K562 (cell line): ENCODE data around the gene RASSF7. TPM values are rescaled to one million over a fixed set of nuclear protein-coding genes. Genes with fewer than 3 reads are reported as not detected.

Experiments used
- ARID2 ChIP-seq: fragments of 450-650 bp; IDR thresholded peaks from 2 replicates; pipeline ENCODE4 v1.6.1; 2017; ENCODE audit warnings: antibody characterized with exemption, mild to moderate bottlenecking
- GTF3C2 ChIP-seq: IDR thresholded peaks from 3 replicates; pipeline ENCODE4 v1.6.1; 2011; ENCODE audit warnings: borderline replicate concordance, mild to moderate bottlenecking, moderate library complexity; ENCODE audit not compliant: insufficient read length; ENCODE audit errors: extremely low read depth
- JUNB ChIP-seq: fragments of 450-650 bp; formaldehyde crosslinking; conservative IDR thresholded peaks from 2 replicates; pipeline ENCODE4 v1.4.0; 2020; ENCODE audit warnings: mild to moderate bottlenecking
- NR4A1 ChIP-seq, 2 experiments: fragments of 250-450 bp in 1 of 2; fragments of 450-650 bp in 1 of 2; sonication (Bioruptor Pico) in 1 of 2; IDR thresholded peaks; 2 replicates each; pipeline versions ENCODE4 v1.4.0 to v1.6.1; 2016 to 2020; ENCODE audit warnings: mild to moderate bottlenecking in 2 of 2, missing compliant biosample characterization in 1 of 2, missing genetic modification characterization in 1 of 2, moderate library complexity in 1 of 2
- SMAD3 ChIP-seq: fragments of 450-650 bp; formaldehyde crosslinking; conservative IDR thresholded peaks from 2 replicates; pipeline ENCODE4 v1.4.0; 2020; ENCODE audit warnings: mild to moderate bottlenecking
- SP2 ChIP-seq: IDR thresholded peaks from 2 replicates; pipeline ENCODE4 v1.6.1; 2011; ENCODE audit warnings: mild to moderate bottlenecking, low read depth, low read length, moderate library complexity; ENCODE audit not compliant: poor library complexity, severe bottlenecking; ENCODE audit errors: extremely low read depth
- TCF7 ChIP-seq: sonication (generic); IDR thresholded peaks from 2 replicates; pipeline ENCODE4 v1.6.1; 2016; ENCODE audit warnings: antibody characterized with exemption, borderline replicate concordance
- ZNF174 ChIP-seq: fragments of 250-450 bp; sonication (Bioruptor Pico); IDR thresholded peaks from 2 replicates; pipeline ENCODE4 v1.4.0; 2020; ENCODE audit warnings: mild to moderate bottlenecking
- polyA plus RNA-seq, 8 experiments: library from polyadenylated mRNA; depleted of rRNA in 4 of 8; stranded (reverse) in 5 of 8; unstranded in 3 of 8; fragments of >200 nt; fragmentation: Nextera tagmentation in 2 of 8; fragmentation: Illumina TruSeq in 1 of 8; extraction: Ambion mirVana in 2 of 8; extraction: Trizol in 1 of 8; gene quantifications; 2 replicates each; pipeline versions ENCODE4 v1.2.1 to v1.2.3, GENCODE V29; 2011 to 2014; ENCODE audit warnings: inconsistent platforms in 1 of 8, missing spikeins in 1 of 8
- total RNA-seq, 7 experiments: library from RNA; depleted of rRNA in 6 of 7; stranded (reverse); fragments of >200 nt in 6 of 7; fragmentation: Illumina TruSeq in 2 of 7; extraction: Trizol in 2 of 7; gene quantifications; 2 replicates each; pipeline versions ENCODE4 v1.2.1 to v1.2.3, GENCODE V29; 2011 to 2021; ENCODE audit warnings: low replicate concordance in 1 of 7
- TF ChIP-seq, protein P1 (sequence below): sonication (generic); formaldehyde crosslinking; IDR thresholded peaks from 2 replicates; pipeline ENCODE4 v1.8.1; 2022; ENCODE audit warnings: missing genetic modification reagents
- TF ChIP-seq, protein P2 (sequence below), 2 experiments: fragments of 450-650 bp; conservative IDR thresholded peaks; 2 replicates each; pipeline ENCODE4 v1.6.1; 2017; ENCODE audit warnings: mild to moderate bottlenecking in 2 of 2, moderate library complexity in 2 of 2
- TF ChIP-seq, protein P3 (sequence below), 2 experiments: fragments of 450-650 bp; formaldehyde crosslinking in 1 of 2; IDR thresholded peaks; 2 replicates each; pipeline versions ENCODE4 v1.4.0 to v1.6.1; 2014 to 2020; ENCODE audit warnings: mild to moderate bottlenecking in 2 of 2, borderline replicate concordance in 1 of 2, low read depth in 1 of 2

Gene RASSF7
- total and polyA plus RNA-seq, 9 of the 15 experiments (the other 6 are each of a cell fraction or from before 2014, with no cell fraction given): 0.41 to 45.2 (median 18.6) TPM

- TF ChIP-seq, protein P1, sequence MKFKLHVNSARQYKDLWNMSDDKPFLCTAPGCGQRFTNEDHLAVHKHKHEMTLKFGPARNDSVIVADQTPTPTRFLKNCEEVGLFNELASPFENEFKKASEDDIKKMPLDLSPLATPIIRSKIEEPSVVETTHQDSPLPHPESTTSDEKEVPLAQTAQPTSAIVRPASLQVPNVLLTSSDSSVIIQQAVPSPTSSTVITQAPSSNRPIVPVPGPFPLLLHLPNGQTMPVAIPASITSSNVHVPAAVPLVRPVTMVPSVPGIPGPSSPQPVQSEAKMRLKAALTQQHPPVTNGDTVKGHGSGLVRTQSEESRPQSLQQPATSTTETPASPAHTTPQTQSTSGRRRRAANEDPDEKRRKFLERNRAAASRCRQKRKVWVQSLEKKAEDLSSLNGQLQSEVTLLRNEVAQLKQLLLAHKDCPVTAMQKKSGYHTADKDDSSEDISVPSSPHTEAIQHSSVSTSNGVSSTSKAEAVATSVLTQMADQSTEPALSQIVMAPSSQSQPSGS: no peak
- TF ChIP-seq SP2 (peak; percentile 39), JUNB (CRISPR knock-in tag) (no peak), SMAD3 (CRISPR knock-in tag) (no peak), ZNF174 (CRISPR knock-in tag) (no peak), ARID2 (no peak), NR4A1 (CRISPR knock-in tag; IDR thresholded peaks at IDR 0.05) (no peak), NR4A1 (tag; IDR thresholded peaks at IDR 0.05) (no peak), TCF7 (no peak), GTF3C2 (no peak)
- TF ChIP-seq, protein P2, sequence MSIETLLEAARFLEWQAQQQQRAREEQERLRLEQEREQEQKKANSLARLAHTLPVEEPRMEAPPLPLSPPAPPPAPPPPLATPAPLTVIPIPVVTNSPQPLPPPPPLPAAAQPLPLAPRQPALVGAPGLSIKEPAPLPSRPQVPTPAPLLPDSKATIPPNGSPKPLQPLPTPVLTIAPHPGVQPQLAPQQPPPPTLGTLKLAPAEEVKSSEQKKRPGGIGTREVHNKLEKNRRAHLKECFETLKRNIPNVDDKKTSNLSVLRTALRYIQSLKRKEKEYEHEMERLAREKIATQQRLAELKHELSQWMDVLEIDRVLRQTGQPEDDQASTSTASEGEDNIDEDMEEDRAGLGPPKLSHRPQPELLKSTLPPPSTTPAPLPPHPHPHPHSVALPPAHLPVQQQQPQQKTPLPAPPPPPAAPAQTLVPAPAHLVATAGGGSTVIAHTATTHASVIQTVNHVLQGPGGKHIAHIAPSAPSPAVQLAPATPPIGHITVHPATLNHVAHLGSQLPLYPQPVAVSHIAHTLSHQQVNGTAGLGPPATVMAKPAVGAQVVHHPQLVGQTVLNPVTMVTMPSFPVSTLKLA (conservative IDR thresholded peaks at IDR 0.05): no peak
- TF ChIP-seq, protein P3, sequence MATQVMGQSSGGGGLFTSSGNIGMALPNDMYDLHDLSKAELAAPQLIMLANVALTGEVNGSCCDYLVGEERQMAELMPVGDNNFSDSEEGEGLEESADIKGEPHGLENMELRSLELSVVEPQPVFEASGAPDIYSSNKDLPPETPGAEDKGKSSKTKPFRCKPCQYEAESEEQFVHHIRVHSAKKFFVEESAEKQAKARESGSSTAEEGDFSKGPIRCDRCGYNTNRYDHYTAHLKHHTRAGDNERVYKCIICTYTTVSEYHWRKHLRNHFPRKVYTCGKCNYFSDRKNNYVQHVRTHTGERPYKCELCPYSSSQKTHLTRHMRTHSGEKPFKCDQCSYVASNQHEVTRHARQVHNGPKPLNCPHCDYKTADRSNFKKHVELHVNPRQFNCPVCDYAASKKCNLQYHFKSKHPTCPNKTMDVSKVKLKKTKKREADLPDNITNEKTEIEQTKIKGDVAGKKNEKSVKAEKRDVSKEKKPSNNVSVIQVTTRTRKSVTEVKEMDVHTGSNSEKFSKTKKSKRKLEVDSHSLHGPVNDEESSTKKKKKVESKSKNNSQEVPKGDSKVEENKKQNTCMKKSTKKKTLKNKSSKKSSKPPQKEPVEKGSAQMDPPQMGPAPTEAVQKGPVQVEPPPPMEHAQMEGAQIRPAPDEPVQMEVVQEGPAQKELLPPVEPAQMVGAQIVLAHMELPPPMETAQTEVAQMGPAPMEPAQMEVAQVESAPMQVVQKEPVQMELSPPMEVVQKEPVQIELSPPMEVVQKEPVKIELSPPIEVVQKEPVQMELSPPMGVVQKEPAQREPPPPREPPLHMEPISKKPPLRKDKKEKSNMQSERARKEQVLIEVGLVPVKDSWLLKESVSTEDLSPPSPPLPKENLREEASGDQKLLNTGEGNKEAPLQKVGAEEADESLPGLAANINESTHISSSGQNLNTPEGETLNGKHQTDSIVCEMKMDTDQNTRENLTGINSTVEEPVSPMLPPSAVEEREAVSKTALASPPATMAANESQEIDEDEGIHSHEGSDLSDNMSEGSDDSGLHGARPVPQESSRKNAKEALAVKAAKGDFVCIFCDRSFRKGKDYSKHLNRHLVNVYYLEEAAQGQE (IDR thresholded peaks at IDR 0.05; ENCODE audit: borderline replicate concordance): no peak
- TF ChIP-seq, protein P3 (CRISPR knock-in tag; IDR thresholded peaks at IDR 0.05; ENCODE audit: low read depth): no peak
Observed at GRCh38 chr11:568306-569157, 7.8 kb downstream of the RASSF7 start (continued).
